Panc1 (cell line): ENCODE results near the gene ATP10A. TPM values are rescaled to one million over a fixed set of nuclear protein-coding genes. Genes with fewer than 3 reads are reported as not detected.

Experiments used
- ATAC-seq: fragments of 200-7000 bp; cut with Tn5 transposase; 2 replicates; pipeline ENCODE4 v1.9.1; 2020; ENCODE audit warnings: mild to moderate bottlenecking, moderate library complexity
- BruUV-seq: library from RNA; stranded (reverse); fragments of 400-500 nt; replicated peaks from 2 replicates; lab custom pipeline; 2021; lab: Mats Ljungman, UMichigan
- CTCF ChIA-PET: fragments of 300-600 bp; sonication (Branson Sonifier 250); formaldehyde crosslinking; loops from one replicate; lab custom pipeline; 2022; ENCODE audit warnings: antibody characterized with exemption; lab: Charles Lee
- POLR2A ChIA-PET: fragments of 300-600 bp; sonication (Branson Sonifier 250); formaldehyde crosslinking; loops from one replicate; lab custom pipeline; 2022; ENCODE audit warnings: antibody characterized with exemption; lab: Charles Lee
- DNase-seq: peaks from one replicate; pipeline ENCODE4 v3.0.0-alpha.2; 2010; ENCODE audit warnings: low read depth, low spot score
- H3K27ac ChIP-seq: 2 replicates; pipeline ENCODE4 v1.5.1; 2011; ENCODE audit warnings: mild to moderate bottlenecking, low read length, inconsistent platforms
- H3K27me3 ChIP-seq: fragments of 200-500 bp; sonication (Bioruptor generic); 2 replicates; pipeline ENCODE4 v1.6.0; 2014; ENCODE audit warnings: low read length, inconsistent platforms; ENCODE audit not compliant: control insufficient read depth, insufficient read depth
- H3K36me3 ChIP-seq: fragments of 200-500 bp; sonication (Bioruptor generic); 2 replicates; pipeline ENCODE4 v1.5.1; 2014; ENCODE audit warnings: inconsistent platforms, mild to moderate bottlenecking, low read length, moderate library complexity; ENCODE audit not compliant: control insufficient read depth, insufficient read depth
- H3K4me1 ChIP-seq: 2 replicates; pipeline ENCODE4 v1.5.1; 2011; ENCODE audit warnings: inconsistent platforms, mild to moderate bottlenecking, low read length, moderate library complexity; ENCODE audit not compliant: control insufficient read depth, insufficient read depth
- H3K4me3 ChIP-seq, 2 experiments: 2 replicates each; pipeline ENCODE4 v1.5.1; 2011 to 2012; ENCODE audit warnings: low read depth in 2 of 2, low read length in 2 of 2, mild to moderate bottlenecking in 2 of 2, inconsistent platforms in 1 of 2, moderate library complexity in 1 of 2
- H3K9me3 ChIP-seq: fragments of 200-500 bp; sonication (Bioruptor generic); 2 replicates; pipeline ENCODE4 v1.5.1; 2014; ENCODE audit warnings: low read depth, mild to moderate bottlenecking, inconsistent platforms, low read length, moderate library complexity; ENCODE audit not compliant: control insufficient read depth, insufficient read depth
- POLR2AphosphoS5 ChIP-seq: IDR thresholded peaks from 2 replicates; pipeline ENCODE4 v1.6.1; 2012; ENCODE audit warnings: mild to moderate bottlenecking, low read depth, low read length, moderate library complexity
- SIN3A ChIP-seq: IDR thresholded peaks from 2 replicates; pipeline ENCODE4 v1.6.1; 2012; ENCODE audit warnings: low read depth, mild to moderate bottlenecking, low read length, moderate library complexity, borderline replicate concordance; ENCODE audit not compliant: insufficient read depth
- TCF7L2 ChIP-seq: IDR thresholded peaks from 2 replicates; pipeline ENCODE4 v1.6.1; 2011; ENCODE audit warnings: mild to moderate bottlenecking, low read depth, low read length, inconsistent platforms
- in situ Hi-C: cut with HindIII; loops from 2 replicates; pipeline ENCODE4 v1.10.0; 2016; ENCODE audit warnings: low sequenced_read_pairs, low pct_unique_long_range_greater_than_20kb
- intact Hi-C: fragments of 100-400 bp; cut with micrococcal nuclease; formaldehyde crosslinking; loops from one replicate; pipeline ENCODE4 v1.10.0; 2022; ENCODE audit not compliant: unreplicated experiment
- total RNA-seq: library from RNA; stranded (reverse); gene quantifications from one replicate; pipeline ENCODE4 v1.2.1, GENCODE V29; 2021; ENCODE audit not compliant: unreplicated experiment
- TF ChIP-seq, protein P1 (sequence below), 2 experiments: IDR thresholded peaks; 2 replicates each; pipeline ENCODE4 v1.6.1; 2011 to 2012; ENCODE audit warnings: low read depth in 2 of 2, control low read depth in 1 of 2, low read length in 1 of 2, mild to moderate bottlenecking in 1 of 2, moderate library complexity in 1 of 2; ENCODE audit not compliant: insufficient read depth in 1 of 2
- TF ChIP-seq, protein P2 (sequence below): fragments of 450-650 bp; IDR thresholded peaks from 2 replicates; pipeline ENCODE4 v1.5.1; 2017; ENCODE audit warnings: mild to moderate bottlenecking

Gene ATP10A
- total RNA-seq, 1 experiment from 2014 or later: 0.31 TPM

DNA sequence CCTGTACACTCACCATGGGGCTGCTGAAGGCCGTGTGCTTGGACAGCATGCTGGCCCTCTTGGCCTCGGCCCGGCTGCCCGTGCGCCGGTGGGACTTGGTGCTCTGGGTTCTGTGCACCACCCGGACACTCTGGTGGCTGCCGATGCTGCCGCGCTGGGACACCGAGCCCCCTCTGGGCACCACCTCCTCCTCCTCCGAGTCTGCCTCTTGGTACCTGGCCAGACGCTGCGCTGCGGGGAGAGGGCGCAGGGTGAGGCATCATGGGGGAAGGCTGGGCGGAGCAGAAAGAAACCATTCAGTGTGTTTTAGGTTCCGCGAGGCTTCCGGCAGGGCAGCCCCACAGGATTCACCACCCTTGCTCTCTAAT, 145.0 kb downstream of the ATP10A start:
- Histone ChIP-seq H3K27me3 (no peaks in the 10 kb centered on the region), H3K27ac (no peak overlapping the region), H3K36me3 (no peaks in the 10 kb centered on the region), H3K4me1 (no peaks in the 10 kb centered on the region), H3K9me3 (no peaks in the 10 kb centered on the region), H3K4me3 (no peak overlapping the region)
- ChIA-PET CTCF (no interaction called here), POLR2A (no interaction called here)
- in situ Hi-C loops: no loop called here
- ATAC-seq (no peak), DNase-seq (no peak)
- no TSS peak for BruUV-seq
- TF ChIP-seq SIN3A (no peak), TCF7L2 (no peak), POLR2AphosphoS5 (no peak)
- TF ChIP-seq, protein P1, sequence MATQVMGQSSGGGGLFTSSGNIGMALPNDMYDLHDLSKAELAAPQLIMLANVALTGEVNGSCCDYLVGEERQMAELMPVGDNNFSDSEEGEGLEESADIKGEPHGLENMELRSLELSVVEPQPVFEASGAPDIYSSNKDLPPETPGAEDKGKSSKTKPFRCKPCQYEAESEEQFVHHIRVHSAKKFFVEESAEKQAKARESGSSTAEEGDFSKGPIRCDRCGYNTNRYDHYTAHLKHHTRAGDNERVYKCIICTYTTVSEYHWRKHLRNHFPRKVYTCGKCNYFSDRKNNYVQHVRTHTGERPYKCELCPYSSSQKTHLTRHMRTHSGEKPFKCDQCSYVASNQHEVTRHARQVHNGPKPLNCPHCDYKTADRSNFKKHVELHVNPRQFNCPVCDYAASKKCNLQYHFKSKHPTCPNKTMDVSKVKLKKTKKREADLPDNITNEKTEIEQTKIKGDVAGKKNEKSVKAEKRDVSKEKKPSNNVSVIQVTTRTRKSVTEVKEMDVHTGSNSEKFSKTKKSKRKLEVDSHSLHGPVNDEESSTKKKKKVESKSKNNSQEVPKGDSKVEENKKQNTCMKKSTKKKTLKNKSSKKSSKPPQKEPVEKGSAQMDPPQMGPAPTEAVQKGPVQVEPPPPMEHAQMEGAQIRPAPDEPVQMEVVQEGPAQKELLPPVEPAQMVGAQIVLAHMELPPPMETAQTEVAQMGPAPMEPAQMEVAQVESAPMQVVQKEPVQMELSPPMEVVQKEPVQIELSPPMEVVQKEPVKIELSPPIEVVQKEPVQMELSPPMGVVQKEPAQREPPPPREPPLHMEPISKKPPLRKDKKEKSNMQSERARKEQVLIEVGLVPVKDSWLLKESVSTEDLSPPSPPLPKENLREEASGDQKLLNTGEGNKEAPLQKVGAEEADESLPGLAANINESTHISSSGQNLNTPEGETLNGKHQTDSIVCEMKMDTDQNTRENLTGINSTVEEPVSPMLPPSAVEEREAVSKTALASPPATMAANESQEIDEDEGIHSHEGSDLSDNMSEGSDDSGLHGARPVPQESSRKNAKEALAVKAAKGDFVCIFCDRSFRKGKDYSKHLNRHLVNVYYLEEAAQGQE (IDR thresholded peaks at IDR 0.05; ENCODE audit: insufficient read depth in 1 of 2, low read depth in 2 of 2, low read length in 1 of 2): no peak
- TF ChIP-seq, protein P2, sequence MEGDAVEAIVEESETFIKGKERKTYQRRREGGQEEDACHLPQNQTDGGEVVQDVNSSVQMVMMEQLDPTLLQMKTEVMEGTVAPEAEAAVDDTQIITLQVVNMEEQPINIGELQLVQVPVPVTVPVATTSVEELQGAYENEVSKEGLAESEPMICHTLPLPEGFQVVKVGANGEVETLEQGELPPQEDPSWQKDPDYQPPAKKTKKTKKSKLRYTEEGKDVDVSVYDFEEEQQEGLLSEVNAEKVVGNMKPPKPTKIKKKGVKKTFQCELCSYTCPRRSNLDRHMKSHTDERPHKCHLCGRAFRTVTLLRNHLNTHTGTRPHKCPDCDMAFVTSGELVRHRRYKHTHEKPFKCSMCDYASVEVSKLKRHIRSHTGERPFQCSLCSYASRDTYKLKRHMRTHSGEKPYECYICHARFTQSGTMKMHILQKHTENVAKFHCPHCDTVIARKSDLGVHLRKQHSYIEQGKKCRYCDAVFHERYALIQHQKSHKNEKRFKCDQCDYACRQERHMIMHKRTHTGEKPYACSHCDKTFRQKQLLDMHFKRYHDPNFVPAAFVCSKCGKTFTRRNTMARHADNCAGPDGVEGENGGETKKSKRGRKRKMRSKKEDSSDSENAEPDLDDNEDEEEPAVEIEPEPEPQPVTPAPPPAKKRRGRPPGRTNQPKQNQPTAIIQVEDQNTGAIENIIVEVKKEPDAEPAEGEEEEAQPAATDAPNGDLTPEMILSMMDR: no peak
- intact Hi-C loops: loop anchor here (10.0 kb wide), 1 partner anchor 57 kb away; no protein-coding TSS in a partner anchor

DNA sequence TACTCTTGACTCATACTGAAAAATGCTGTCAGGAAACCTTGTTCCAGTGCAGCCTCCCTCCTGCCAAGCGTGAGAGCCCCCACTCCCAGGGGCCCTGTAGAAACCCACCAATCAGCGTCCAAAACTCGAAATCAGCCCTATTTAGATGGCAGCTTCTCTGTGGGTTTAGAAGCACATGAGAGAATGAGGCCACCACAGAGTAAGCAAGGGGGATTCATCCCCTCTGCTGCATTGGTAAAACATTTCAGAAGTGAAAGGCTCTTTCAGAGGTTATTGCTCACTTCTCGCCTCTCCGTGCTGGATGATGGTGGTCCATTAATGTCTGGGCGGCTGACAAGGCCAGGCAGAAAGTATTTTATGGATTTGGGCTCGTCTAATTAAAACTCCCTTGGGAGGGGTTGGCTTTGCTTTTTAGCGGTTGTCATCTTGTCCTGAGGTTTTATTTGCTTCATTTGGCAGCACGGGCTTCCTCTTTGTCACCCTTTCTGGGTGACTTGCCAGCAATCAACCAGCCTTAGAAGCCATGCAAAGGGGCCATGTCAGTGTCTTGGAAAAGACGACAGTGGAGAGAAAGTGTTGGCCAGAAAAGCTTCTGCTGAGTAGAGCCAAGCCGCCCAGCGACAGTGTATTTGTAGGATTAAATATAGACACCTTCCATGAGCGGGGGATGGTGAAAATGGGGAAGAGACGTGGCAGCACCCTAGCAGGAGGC, 145.5 kb downstream of the ATP10A start:
- Histone ChIP-seq H3K4me1 (no peaks in the 10 kb centered on the region), H3K27me3 (no peaks in the 10 kb centered on the region), H3K4me3 (no peak overlapping the region), H3K36me3 (no peaks in the 10 kb centered on the region), H3K9me3 (no peaks in the 10 kb centered on the region), H3K27ac (no peak overlapping the region)
- ATAC-seq (no peak), DNase-seq (no peak)
- ChIA-PET POLR2A (no interaction called here), CTCF (no interaction called here)
- intact Hi-C loops (loop anchor here (10.0 kb wide), 1 partner anchor 57 kb away; no protein-coding TSS in a partner anchor), in situ Hi-C loops (no loop called here)
- TF ChIP-seq TCF7L2 (no peak), POLR2AphosphoS5 (no peak), SIN3A (no peak)
- TF ChIP-seq, protein P2: no peak
- no TSS peak for BruUV-seq
